Smooth muscle cell (in vitro differentiated cells): ENCODE results near the gene IGFBP6. TPM values are rescaled to one million over a fixed set of nuclear protein-coding genes. Genes with fewer than 3 reads are reported as not detected.

Source experiments
- DNase-seq: peaks from one replicate; lab custom pipeline; 2025; ENCODE audit not compliant: unreplicated experiment; lab: John Stamatoyannopoulos, UW
- H2AFZ ChIP-seq: fragments of 200-600 bp; sonication (generic); 2 replicates; pipeline ENCODE4 v1.6.0; 2016; ENCODE audit warnings: antibody characterized with exemption, low read depth, mild to moderate bottlenecking
- H3F3A ChIP-seq: fragments of 200-600 bp; sonication (generic); 2 replicates; pipeline ENCODE4 v1.6.0; 2017; ENCODE audit warnings: antibody characterized with exemption, low read depth
- H3K27ac ChIP-seq: fragments of 200-600 bp; sonication (generic); 2 replicates; pipeline ENCODE4 v1.5.1; 2016; ENCODE audit warnings: low read depth, mild to moderate bottlenecking
- H3K27me3 ChIP-seq: fragments of 200-600 bp; sonication (generic); 2 replicates; pipeline ENCODE4 v1.6.1; 2016; ENCODE audit warnings: low read depth, mild to moderate bottlenecking
- H3K36me3 ChIP-seq: fragments of 200-600 bp; sonication (generic); 2 replicates; pipeline ENCODE4 v1.5.1; 2016; ENCODE audit warnings: low read depth
- H3K4me1 ChIP-seq: fragments of 200-600 bp; sonication (generic); 2 replicates; pipeline ENCODE4 v1.5.1; 2016; ENCODE audit warnings: low read depth
- H3K4me2 ChIP-seq: fragments of 200-600 bp; sonication (generic); 2 replicates; pipeline ENCODE4 v1.6.0; 2016; ENCODE audit warnings: mild to moderate bottlenecking
- H3K4me3 ChIP-seq: fragments of 200-600 bp; sonication (generic); 2 replicates; pipeline ENCODE4 v1.5.1; 2016; ENCODE audit warnings: mild to moderate bottlenecking
- H3K79me2 ChIP-seq: fragments of 200-600 bp; sonication (generic); 2 replicates; pipeline ENCODE4 v1.6.0; 2016; ENCODE audit warnings: low read depth, mild to moderate bottlenecking
- H3K9ac ChIP-seq: fragments of 200-600 bp; sonication (generic); 2 replicates; pipeline ENCODE4 v1.6.0; 2016; ENCODE audit warnings: low read depth
- H3K9me3 ChIP-seq: fragments of 200-600 bp; sonication (generic); replicated peaks from 2 replicates; pipeline ENCODE4 v1.5.1; 2016; ENCODE audit warnings: low read depth
- H4K20me1 ChIP-seq: fragments of 200-600 bp; sonication (generic); 2 replicates; pipeline ENCODE4 v1.6.0; 2016; ENCODE audit warnings: low read depth
- CTCF ChIP-seq: fragments of 200-600 bp; sonication (generic); IDR thresholded peaks from 2 replicates; pipeline ENCODE4 v1.5.1; 2017; ENCODE audit warnings: borderline replicate concordance, mild to moderate bottlenecking, antibody characterized with exemption; ENCODE audit not compliant: insufficient read depth, poor library complexity, severe bottlenecking
- WGBS: methylation state at CpG from one replicate; pipeline ENCODE4 v1.1.7; 2016; ENCODE audit warnings: low lambda C conversion rate; 5-methylcytosine and 5-hydroxymethylcytosine counted together
- polyA plus RNA-seq: library from polyadenylated mRNA; unstranded; fragments of >200 nt; fragmentation: Nextera tagmentation; extraction: Ambion mirVana; gene quantifications from 2 replicates; pipeline ENCODE4 v1.2.1, GENCODE V29; 2016
- total RNA-seq: library from RNA; depleted of rRNA; stranded (reverse); fragments of >200 nt; gene quantifications from 2 replicates; pipeline ENCODE4 v1.2.3, GENCODE V29; 2014

The IGFBP6 gene
- total and polyA plus RNA-seq, 2 experiments from 2014 or later = 22.6 to 94.4 TPM

DNA sequence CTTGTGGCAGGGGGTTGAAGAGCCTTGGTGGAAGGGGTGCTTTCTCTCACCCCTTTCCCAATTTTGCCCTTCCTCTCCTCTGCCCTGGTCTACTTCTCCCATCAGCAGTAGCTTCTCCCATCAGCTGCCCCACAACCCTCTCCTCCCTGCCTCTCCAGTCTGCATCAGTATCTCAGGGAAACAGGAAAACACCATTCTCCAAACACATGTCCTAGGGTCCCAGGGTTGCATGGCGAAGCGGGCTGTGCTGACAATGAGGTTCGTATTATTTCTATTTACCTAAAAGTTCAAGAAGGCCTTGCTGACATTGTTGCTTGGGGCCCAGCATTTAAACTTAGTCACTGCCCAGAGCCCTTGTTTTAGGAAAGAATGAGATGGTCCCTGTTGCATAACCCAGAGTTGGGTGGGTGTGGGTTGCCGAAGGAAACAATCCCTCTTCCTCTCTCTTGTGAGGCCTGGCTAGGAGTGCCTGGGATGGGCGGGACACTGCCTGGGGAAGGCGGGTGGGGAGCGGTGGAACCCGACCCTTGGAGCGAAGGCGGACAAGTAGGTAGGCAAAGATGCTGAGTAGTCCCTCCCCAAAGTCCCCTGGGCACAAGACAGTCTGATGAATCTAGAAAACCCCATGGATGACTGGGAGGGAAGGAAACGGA, 1.3 kb upstream of the IGFBP6 start:
- H3K4me3 ChIP-seq = peak overlapping the region; percentile 61
- WGBS = 26% methylated on average over 11 of the region's 11 CpGs
- H3K27ac ChIP-seq = no peak overlapping the region
- H3K36me3 ChIP-seq = no peaks in the 10 kb centered on the region
- no peak for DNase-seq
- peaks cover 17% of the 10 kb centered on the region for H3F3A ChIP-seq
- no peaks in the 10 kb centered on the region for H3K9me3 ChIP-seq
- H3K9ac ChIP-seq = no peak overlapping the region
- peaks cover 31% of the 10 kb centered on the region for H3K4me1 ChIP-seq
- no peaks in the 10 kb centered on the region for H3K79me2 ChIP-seq
- H3K4me2 ChIP-seq = peak overlapping the region; percentile 97
- no peaks in the 10 kb centered on the region for H4K20me1 ChIP-seq
- no peak for TF ChIP-seq CTCF
- no peaks in the 10 kb centered on the region for H3K27me3 ChIP-seq
- no peak overlapping the region for H2AFZ ChIP-seq

DNA sequence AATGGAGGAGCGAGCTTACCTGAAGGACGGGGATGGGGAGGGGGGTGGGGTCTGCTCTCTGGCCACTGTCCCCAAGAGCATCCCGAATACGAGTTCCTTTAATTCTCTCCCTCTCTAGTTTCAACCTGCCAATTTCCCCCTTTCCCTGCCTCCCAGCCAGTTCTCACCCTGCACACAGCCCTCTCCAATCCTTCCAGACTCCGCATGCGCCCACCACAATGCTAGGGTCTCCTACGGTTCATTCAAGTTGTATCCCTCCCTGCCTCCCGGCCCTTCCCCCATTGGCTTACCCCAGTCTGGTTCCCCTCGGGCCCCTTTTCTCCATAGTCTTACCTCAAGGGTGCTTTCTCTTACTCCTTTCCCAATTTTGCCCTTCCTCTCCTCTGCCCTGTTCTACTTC, 708 bp upstream of the IGFBP6 start:
- no peak for TF ChIP-seq CTCF
- no peak for DNase-seq
- 13% methylated on average over 9 of the region's 9 CpGs for whole genome bisulfite sequencing
- no peaks in the 10 kb centered on the region for H4K20me1 ChIP-seq
- no peaks in the 10 kb centered on the region for H3K79me2 ChIP-seq
- no peaks in the 10 kb centered on the region for H3K9me3 ChIP-seq
- peaks cover 17% of the 10 kb centered on the region for H3F3A ChIP-seq
- peak overlapping the region; percentile 97 for H3K4me2 ChIP-seq
- H3K27ac ChIP-seq = no peak overlapping the region
- H3K36me3 ChIP-seq = no peaks in the 10 kb centered on the region
- H2AFZ ChIP-seq = peak overlapping the region; percentile 95
- no peaks in the 10 kb centered on the region for H3K27me3 ChIP-seq
- peaks cover 31% of the 10 kb centered on the region for H3K4me1 ChIP-seq
- peak overlapping the region; percentile 61 for H3K4me3 ChIP-seq
- H3K9ac ChIP-seq = no peak overlapping the region

DNA sequence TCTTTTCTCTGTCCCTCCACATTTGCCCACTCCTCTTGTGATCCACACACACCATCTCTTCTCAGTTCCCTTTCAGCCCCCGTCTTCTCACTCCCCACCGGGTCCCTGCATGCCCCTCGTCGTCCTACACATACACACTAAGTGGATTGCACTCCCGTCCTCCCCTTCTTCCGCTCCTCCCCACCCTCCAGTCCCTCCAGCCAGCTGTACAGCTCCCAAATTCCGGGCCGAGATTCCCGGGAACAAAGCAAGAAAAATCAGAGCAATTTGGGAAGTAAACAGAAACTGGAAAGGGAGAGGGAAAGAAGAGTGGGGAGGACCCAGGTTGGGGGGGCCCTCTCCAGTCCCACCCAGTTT, 282 bp upstream of the IGFBP6 start:
- Histone ChIP-seq H3K4me2 (peak overlapping the region; percentile 97), H3K4me1 (peaks cover 31% of the 10 kb centered on the region), H3K27me3 (no peaks in the 10 kb centered on the region), H3K9me3 (no peaks in the 10 kb centered on the region), H3K4me3 (peak overlapping the region; percentile 61), H2AFZ (peak overlapping the region; percentile 95), H3K9ac (no peak overlapping the region), H3F3A (peaks cover 17% of the 10 kb centered on the region), H3K27ac (no peak overlapping the region), H3K36me3 (no peaks in the 10 kb centered on the region), H3K79me2 (no peaks in the 10 kb centered on the region), H4K20me1 (no peaks in the 10 kb centered on the region)
- no peak for TF ChIP-seq CTCF
- no peak for DNase-seq
- under 1% methylated on average over 9 of the region's 9 CpGs for WGBS
